Lower lobe of right lung (tissue), 2 donors: ENCODE data around the gene LMCD1. TPM values are rescaled to one million over a fixed set of nuclear protein-coding genes. Genes with fewer than 3 reads are reported as not detected.

ENCODE experiments used
- ATAC-seq, 2 donors: fragments of 200-7000 bp; cut with Tn5 transposase; one replicate each; pipeline ENCODE4 v1.9.1; 2020 to 2022; ENCODE audit warnings: mild to moderate bottlenecking in 2 of 2, moderate library complexity in 2 of 2
- DNase-seq: peaks from one replicate; pipeline ENCODE4 v3.0.0-alpha.2; 2020
- H3K27ac ChIP-seq: fragments of 200-600 bp; one replicate; pipeline ENCODE4 v1.8.0; 2022
- H3K27me3 ChIP-seq: fragments of 200-600 bp; one replicate; pipeline ENCODE4 v1.8.0; 2022; ENCODE audit warnings: low read depth
- H3K36me3 ChIP-seq: fragments of 200-600 bp; one replicate; pipeline ENCODE4 v1.8.0; 2022; ENCODE audit warnings: mild to moderate bottlenecking
- H3K4me1 ChIP-seq: fragments of 200-600 bp; one replicate; pipeline ENCODE4 v1.8.0; 2022
- H3K4me3 ChIP-seq: fragments of 200-600 bp; one replicate; pipeline ENCODE4 v1.8.0; 2022; ENCODE audit warnings: mild to moderate bottlenecking
- H3K9me3 ChIP-seq: fragments of 200-600 bp; one replicate; pipeline ENCODE4 v1.8.0; 2022
- CTCF ChIP-seq: fragments of 200-600 bp; IDR thresholded peaks from one replicate; pipeline ENCODE4 v1.8.0; 2022; ENCODE audit warnings: antibody characterized with exemption, mild to moderate bottlenecking
- intact Hi-C: fragments of 100-400 bp; cut with DNase I; formaldehyde crosslinking; loops from one replicate; pipeline ENCODE4 v1.11.0; 2022
- total RNA-seq: library from RNA; stranded (reverse); fragmentation: NEBNext Ultra II Directional; extraction: Animal tissue kit (Norgen Biotek cat#: 25700); gene quantifications from one replicate; pipeline ENCODE4 v1.2.1, GENCODE V29; 2021
- donor health status: DM: no; HTN: yes; CAD: no; lungs with severe emphysema.

LMCD1 gene
- total RNA-seq, 1 donor from 2014 or later, result 93.6 TPM

GRCh38 chr3:8608791-8609467 is 107.3 kb downstream of the LMCD1 start:
- Histone ChIP-seq H3K27me3 (no peaks in the 10 kb centered on the region), H3K27ac (no peak overlapping the region), H3K36me3 (no peaks in the 10 kb centered on the region), H3K4me1 (peaks cover 16% of the 10 kb centered on the region), H3K9me3 (no peaks in the 10 kb centered on the region), H3K4me3 (no peak overlapping the region)
- no peak for DNase-seq
- intact Hi-C loops, result no loop called here
- no peak for ATAC-seq
- TF ChIP-seq CTCF, result no peak

GRCh38 chr3:8610951-8611350 is 109.3 kb downstream of the LMCD1 start:
- ATAC-seq (no peak), DNase-seq (no peak)
- no peaks in the 10 kb centered on the region for H3K27me3 ChIP-seq
- TF ChIP-seq CTCF, result no peak
- no peaks in the 10 kb centered on the region for H3K36me3 ChIP-seq
- no peak overlapping the region for H3K4me3 ChIP-seq
- intact Hi-C loops, result no loop called here
- no peak overlapping the region for H3K27ac ChIP-seq
- peaks cover 16% of the 10 kb centered on the region for H3K4me1 ChIP-seq
- H3K9me3 ChIP-seq, result no peaks in the 10 kb centered on the region

- ATAC-seq (peak in 1 of 2 donors; percentile 23), DNase-seq (no peak)
- no peak overlapping the region for H3K27ac ChIP-seq
Observed at GRCh38 chr3:8617921-8618320, 116.3 kb downstream of the LMCD1 start.

GRCh38 chr3:8618950-8619349 is 117.3 kb downstream of the LMCD1 start:
- no peak overlapping the region for H3K27ac ChIP-seq
- no peak overlapping the region for H3K4me3 ChIP-seq
- H3K27me3 ChIP-seq, result no peaks in the 10 kb centered on the region
- intact Hi-C loops, result no loop called here
- peaks cover 12% of the 10 kb centered on the region for H3K4me1 ChIP-seq
- DNase-seq (no peak), ATAC-seq (no peak)
- no peaks in the 10 kb centered on the region for H3K36me3 ChIP-seq
- no peak for TF ChIP-seq CTCF
- H3K9me3 ChIP-seq, result no peaks in the 10 kb centered on the region

More at GRCh38 chr3:8617921-8618320, 116.3 kb downstream of the LMCD1 start:
- TF ChIP-seq CTCF, result no peak
- no peaks in the 10 kb centered on the region for H3K9me3 ChIP-seq
- H3K36me3 ChIP-seq, result no peaks in the 10 kb centered on the region
- peaks cover 6% of the 10 kb centered on the region for H3K4me1 ChIP-seq
- intact Hi-C loops, result no loop called here
- no peak overlapping the region for H3K4me3 ChIP-seq
- H3K27me3 ChIP-seq, result no peaks in the 10 kb centered on the region

GRCh38 chr3:8619548-8619947 is 117.9 kb downstream of the LMCD1 start:
- DNase-seq (no peak), ATAC-seq (no peak)
- no peak overlapping the region for H3K4me3 ChIP-seq
- H3K27ac ChIP-seq, result no peak overlapping the region
- no peaks in the 10 kb centered on the region for H3K27me3 ChIP-seq
- intact Hi-C loops, result no loop called here
- H3K9me3 ChIP-seq, result no peaks in the 10 kb centered on the region
- H3K36me3 ChIP-seq, result no peaks in the 10 kb centered on the region
- TF ChIP-seq CTCF, result no peak
- peaks cover 12% of the 10 kb centered on the region for H3K4me1 ChIP-seq
